B cell (primary cell): ENCODE measurements around the gene SYTL2. TPM values are rescaled to one million over a fixed set of nuclear protein-coding genes. Genes with fewer than 3 reads are reported as not detected.

Experiments used
- ATAC-seq: fragments of 200-7000 bp; cut with Tn5 transposase; one replicate; pipeline ENCODE4 v1.10.0; 2021; ENCODE audit warnings: low read depth, mild to moderate bottlenecking, moderate number of reproducible peaks, moderate library complexity
- CTCF ChIA-PET: fragments of 350-600 bp; sonication (Branson Sonifier 250); formaldehyde crosslinking; loops from one replicate; lab custom pipeline; 2021; ENCODE audit warnings: antibody characterized with exemption, inconsistent platforms; lab: Charles Lee
- POLR2A ChIA-PET: fragments of 350-600 bp; sonication (Branson Sonifier 250); formaldehyde crosslinking; loops from one replicate; lab custom pipeline; 2021; ENCODE audit warnings: antibody characterized with exemption; lab: Charles Lee
- DNase-seq: peaks from one replicate; pipeline ENCODE4 v3.0.0; 2013
- H2AFZ ChIP-seq: 2 replicates; pipeline ENCODE4 v1.6.1; 2012; ENCODE audit warnings: mild to moderate bottlenecking, low read depth, low read length; ENCODE audit not compliant: insufficient read depth, poor library complexity, severe bottlenecking
- H3K27ac ChIP-seq, 2 donors: 1 replicate in 1 of 2; 2 replicates in 1 of 2; pipeline ENCODE4 v1.5.1; 2012 to 2013; ENCODE audit warnings: low read length in 2 of 2, mild to moderate bottlenecking in 2 of 2, moderate library complexity in 1 of 2
- H3K27me3 ChIP-seq, 4 experiments: fragments of 200-600 bp in 1 of 4; sonication (generic) in 1 of 4; replicated peaks in 1 of 4; 1 replicate in 2 of 4; 2 replicates in 2 of 4; pipeline versions ENCODE4 v1.6.1 to v1.7.0; 2013 to 2016; ENCODE audit warnings: low read length in 3 of 4, mild to moderate bottlenecking in 2 of 4, mixed read lengths in 1 of 4, moderate library complexity in 1 of 4; ENCODE audit not compliant: insufficient read depth in 4 of 4, control insufficient read depth in 3 of 4; ENCODE audit errors: control extremely low read depth in 1 of 4
- H3K36me3 ChIP-seq, 2 experiments: replicated peaks in 1 of 2; 1 replicate in 1 of 2; 2 replicates in 1 of 2; pipeline versions ENCODE4 v1.6.1 to v1.7.1; 2013; ENCODE audit warnings: low read length in 1 of 2; ENCODE audit not compliant: insufficient read depth in 2 of 2, control insufficient read depth in 1 of 2; ENCODE audit errors: control extremely low read depth in 1 of 2, extremely low read depth in 1 of 2
- H3K4me1 ChIP-seq, 2 donors: fragments of 200-600 bp in 1 of 2; sonication (generic) in 1 of 2; 1 replicate in 1 of 2; 2 replicates in 1 of 2; pipeline versions ENCODE4 v1.5.1 to v1.6.1; 2013 to 2017; ENCODE audit warnings: low read length in 2 of 2; ENCODE audit not compliant: control insufficient read depth in 2 of 2, insufficient read depth in 2 of 2
- H3K4me2 ChIP-seq: replicated peaks from 2 replicates; pipeline ENCODE3; 2012; ENCODE audit warnings: mild to moderate bottlenecking, low read depth, low read length; ENCODE audit not compliant: poor library complexity, severe bottlenecking
- H3K4me3 ChIP-seq, 5 experiments: fragments of 200-600 bp in 1 of 5; sonication (generic) in 1 of 5; 1 replicate in 3 of 5; 2 replicates in 2 of 5; pipeline versions ENCODE4 v1.5.1 to v1.7.0; 2011 to 2016; ENCODE audit warnings: low read length in 4 of 5, mild to moderate bottlenecking in 4 of 5, low read depth in 2 of 5, control low read depth in 1 of 5, moderate library complexity in 1 of 5; ENCODE audit not compliant: insufficient read depth in 1 of 5; ENCODE audit errors: control extremely low read depth in 1 of 5, extremely low read depth in 1 of 5
- H3K79me2 ChIP-seq: fragments of 200-600 bp; sonication (generic); one replicate; pipeline ENCODE4 v1.6.0; 2016; ENCODE audit warnings: low read length; ENCODE audit not compliant: control insufficient read depth, insufficient read depth
- H3K9ac ChIP-seq: fragments of 200-600 bp; sonication (generic); 2 replicates; pipeline ENCODE4 v1.6.1; 2017; ENCODE audit warnings: mild to moderate bottlenecking, low read length, moderate library complexity
- H3K9me3 ChIP-seq, 3 donors: one replicate each; pipeline versions ENCODE4 v1.6.1 to v1.7.1; 2013; ENCODE audit warnings: low read length in 2 of 3; ENCODE audit not compliant: control insufficient read depth in 2 of 3, insufficient read depth in 1 of 3; ENCODE audit errors: control extremely low read depth in 1 of 3
- H4K20me1 ChIP-seq: 2 replicates; pipeline ENCODE4 v1.6.0; 2012; ENCODE audit warnings: mild to moderate bottlenecking, low read length; ENCODE audit not compliant: insufficient read depth, control insufficient read depth, poor library complexity, severe bottlenecking
- H3K27ac Mint-ChIP-seq: one replicate; pipeline ENCODE4 v1.8.0; 2021; ENCODE audit warnings: mixed read lengths
- H3K27me3 Mint-ChIP-seq: one replicate; pipeline ENCODE4 v1.8.0; 2021; ENCODE audit warnings: mixed read lengths
- H3K4me1 Mint-ChIP-seq: one replicate; pipeline ENCODE4 v1.8.0; 2021; ENCODE audit warnings: mixed read lengths
- H3K4me3 Mint-ChIP-seq: one replicate; pipeline ENCODE4 v1.8.0; 2021; ENCODE audit warnings: mixed read lengths
- H3K9me3 Mint-ChIP-seq: one replicate; pipeline ENCODE4 v1.8.0; 2022; ENCODE audit warnings: mixed read lengths; ENCODE audit not compliant: insufficient read depth
- EZH2 ChIP-seq: IDR thresholded peaks from 2 replicates; pipeline ENCODE4 v1.6.1; 2012; ENCODE audit warnings: borderline replicate concordance, low read depth, mild to moderate bottlenecking, moderate library complexity, low read length; ENCODE audit not compliant: insufficient read depth, poor library complexity, severe bottlenecking
- WGBS: methylation state at CpG from one replicate; pipeline ENCODE4 v1.1.5; 2013; ENCODE audit warnings: missing lambda C conversion rate; ENCODE audit not compliant: insufficient coverage; 5-methylcytosine and 5-hydroxymethylcytosine counted together
- intact Hi-C: fragments of 100-400 bp; cut with micrococcal nuclease; formaldehyde crosslinking; loops from one replicate; pipeline ENCODE4 v1.10.0; 2022
- polyA plus RNA-seq: library from polyadenylated mRNA; depleted of rRNA; stranded (reverse); fragments of >200 nt; gene quantifications from 2 replicates; pipeline ENCODE4 v1.2.3, GENCODE V29; 2012
- total RNA-seq, 2 donors: library from RNA; stranded (reverse); fragments of 120-200 nt in 1 of 2; gene quantifications; 1 replicate in 1 of 2; 2 replicates in 1 of 2; pipeline versions ENCODE4 v1.2.3 to v1.2.4, GENCODE V29; 2013 to 2022
- TF ChIP-seq, protein P1 (sequence below): fragments of 200-600 bp; IDR thresholded peaks from one replicate; pipeline ENCODE4 v1.8.0; 2022; ENCODE audit warnings: antibody characterized with exemption, mild to moderate bottlenecking

The SYTL2 gene
- total and polyA plus RNA-seq, 2 donors (not counting 1 experiment from before 2014, with no cell fraction given), result 0.86 to 2.9 TPM

DNA sequence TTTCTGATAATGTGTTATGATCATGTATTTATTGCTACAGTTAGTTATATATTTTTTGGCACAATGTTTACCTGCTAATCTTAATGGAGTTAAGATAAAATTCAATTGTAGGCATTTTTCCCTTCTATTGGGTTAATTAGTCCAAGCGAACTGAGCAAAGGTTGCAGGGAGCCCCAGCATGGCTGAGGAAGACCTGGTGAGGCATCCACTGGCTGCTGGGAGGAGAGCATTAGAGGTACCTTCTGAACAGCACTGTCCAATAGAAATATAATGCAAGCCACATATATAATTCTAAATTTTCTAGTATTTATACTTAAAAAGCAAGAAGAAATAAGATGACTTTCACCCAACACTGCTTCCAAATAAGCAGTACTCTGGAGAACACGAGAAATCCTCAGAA lies 163.9 kb downstream of the SYTL2 start:
- ChIA-PET POLR2A (interaction anchor here (1.3 to 2.4 kb wide), 3 partner anchors 9 to 20 kb away, joined by 5 to 20 read pairs (median 8); partner anchors contain the start of genes CREBZF, DLG2 and TMEM126B), CTCF (interaction anchor here (1.3 to 2.3 kb wide), 2 partner anchors 18 to 19 kb away, joined by 7 to 8 read pairs; partner anchors contain the start of genes CREBZF and TMEM126B)
- H3K4me3 Mint-ChIP-seq, result peak overlapping the region; percentile 89
- peaks cover 20% of the 10 kb centered on the region for H3K27me3 Mint-ChIP-seq
- ATAC-seq, result no peak
- Histone ChIP-seq H3K4me3 (peak overlapping the region; percentile 79 to 87 (median 85)), H3K27ac (peak overlapping the region; percentile 71 to 91), H3K27me3 (peaks cover 0 to 12% (median 4%) of the 10 kb centered on the region in 4 experiments), H3K36me3 (peaks cover 0 to 9% of the 10 kb centered on the region in 2 experiments), H2AFZ (peak overlapping the region; percentile 91), H3K9me3 (no peaks in the 10 kb centered on the region), H3K9ac (peak overlapping the region; percentile 86), H3K4me2 (peak overlapping the region; percentile 81), H3K79me2 (peaks cover 30% of the 10 kb centered on the region), H4K20me1 (no peaks in the 10 kb centered on the region), H3K4me1 (peaks cover 12 to 13% of the 10 kb centered on the region in 2 donors)
- H3K27ac Mint-ChIP-seq, result peak overlapping the region; percentile 93
- TF ChIP-seq EZH2, result no peak
- TF ChIP-seq, protein P1, sequence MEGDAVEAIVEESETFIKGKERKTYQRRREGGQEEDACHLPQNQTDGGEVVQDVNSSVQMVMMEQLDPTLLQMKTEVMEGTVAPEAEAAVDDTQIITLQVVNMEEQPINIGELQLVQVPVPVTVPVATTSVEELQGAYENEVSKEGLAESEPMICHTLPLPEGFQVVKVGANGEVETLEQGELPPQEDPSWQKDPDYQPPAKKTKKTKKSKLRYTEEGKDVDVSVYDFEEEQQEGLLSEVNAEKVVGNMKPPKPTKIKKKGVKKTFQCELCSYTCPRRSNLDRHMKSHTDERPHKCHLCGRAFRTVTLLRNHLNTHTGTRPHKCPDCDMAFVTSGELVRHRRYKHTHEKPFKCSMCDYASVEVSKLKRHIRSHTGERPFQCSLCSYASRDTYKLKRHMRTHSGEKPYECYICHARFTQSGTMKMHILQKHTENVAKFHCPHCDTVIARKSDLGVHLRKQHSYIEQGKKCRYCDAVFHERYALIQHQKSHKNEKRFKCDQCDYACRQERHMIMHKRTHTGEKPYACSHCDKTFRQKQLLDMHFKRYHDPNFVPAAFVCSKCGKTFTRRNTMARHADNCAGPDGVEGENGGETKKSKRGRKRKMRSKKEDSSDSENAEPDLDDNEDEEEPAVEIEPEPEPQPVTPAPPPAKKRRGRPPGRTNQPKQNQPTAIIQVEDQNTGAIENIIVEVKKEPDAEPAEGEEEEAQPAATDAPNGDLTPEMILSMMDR, result no peak
- intact Hi-C loops, result loop anchor here (1.0 to 5.0 kb wide), 5 partner anchors 18 to 1390 kb away; partner anchors contain the start of genes CREBZF, HIKESHI, PICALM and TMEM126B
- no CpG with 5 or more reads among the region's 2 CpGs for WGBS
- no peak for DNase-seq
- H3K9me3 Mint-ChIP-seq, result no peaks in the 10 kb centered on the region
- peaks cover 18% of the 10 kb centered on the region for H3K4me1 Mint-ChIP-seq

Other genes with a start within 250 kb of the SYTL2 start
- gene DLG2, start 183.8 kb downstream of the SYTL2 start, total RNA-seq, result 5.4 and 5.8 TPM in 2 replicates
- gene DLG2, start 183.8 kb downstream of the SYTL2 start, polyA plus RNA-seq, result 0.54 and 0.71 TPM in 2 replicates
- 37.2 and 38.5 TPM in 2 replicates for gene TMEM126B, start 182.5 kb downstream of the SYTL2 start, total RNA-seq
- 17.7 and 21.7 TPM in 2 replicates for gene TMEM126B, start 182.5 kb downstream of the SYTL2 start, polyA plus RNA-seq
- 13.0 and 15.8 TPM in 2 replicates for gene TMEM126A, start 163.2 kb downstream of the SYTL2 start, total RNA-seq
- 15.6 and 19.1 TPM in 2 replicates for gene TMEM126A, start 163.2 kb downstream of the SYTL2 start, polyA plus RNA-seq
- 109 and 110 TPM in 2 replicates for gene CREBZF, start 146.0 kb downstream of the SYTL2 start, total RNA-seq
- 64.9 and 109 TPM in 2 replicates for gene CREBZF, start 146.0 kb downstream of the SYTL2 start, polyA plus RNA-seq
- not detected in 2 replicates for gene CCDC89, start 124.9 kb downstream of the SYTL2 start, total RNA-seq
- gene CCDC89, start 124.9 kb downstream of the SYTL2 start, polyA plus RNA-seq, result not detected in 2 replicates
- gene CCDC83, start 44.2 kb upstream of the SYTL2 start, total RNA-seq, result not detected in 2 replicates
- gene CCDC83, start 44.2 kb upstream of the SYTL2 start, polyA plus RNA-seq, result not detected in 2 replicates